Mesenchymal stem cell (in vitro differentiated cells and primary cell): Measurements from ENCODE around the gene EFNA5.

Source experiments
- DNase-seq: peaks from one replicate; pipeline ENCODE4 v3.0.0-alpha.2; 2013
- H2AFZ ChIP-seq: one replicate; pipeline ENCODE4 v1.6.1; 2013; ENCODE audit warnings: low read depth, mild to moderate bottlenecking, control low read depth, inconsistent platforms, low read length, moderate library complexity
- H2AK5ac ChIP-seq: 2 replicates; pipeline ENCODE4 v1.6.1; 2013; ENCODE audit warnings: low read length, moderate library complexity, mild to moderate bottlenecking, inconsistent platforms; ENCODE audit not compliant: severe bottlenecking
- H2BK120ac ChIP-seq: one replicate; pipeline ENCODE4 v1.6.1; 2013; ENCODE audit warnings: low read depth, mild to moderate bottlenecking, inconsistent platforms, low read length, moderate library complexity
- H2BK12ac ChIP-seq, 2 experiments: one replicate each; pipeline ENCODE4 v1.6.1; 2013; ENCODE audit warnings: inconsistent platforms in 2 of 2, low read length in 2 of 2, mild to moderate bottlenecking in 2 of 2, moderate library complexity in 2 of 2, control low read depth in 1 of 2
- H2BK15ac ChIP-seq: one replicate; pipeline ENCODE4 v1.6.1; 2013; ENCODE audit warnings: mild to moderate bottlenecking, low read depth, inconsistent platforms; ENCODE audit not compliant: poor library complexity, severe bottlenecking
- H2BK5ac ChIP-seq: 2 replicates; pipeline ENCODE4 v1.6.1; 2013; ENCODE audit warnings: low read depth, mild to moderate bottlenecking, low read length, control low read depth, inconsistent platforms; ENCODE audit not compliant: poor library complexity, severe bottlenecking
- H3K14ac ChIP-seq, 2 experiments: one replicate each; pipeline ENCODE4 v1.6.1; 2013; ENCODE audit warnings: inconsistent platforms in 2 of 2, low read length in 2 of 2, control low read depth in 1 of 2, mild to moderate bottlenecking in 1 of 2, moderate library complexity in 1 of 2
- H3K18ac ChIP-seq, 2 experiments: one replicate each; pipeline ENCODE4 v1.6.1; 2013; ENCODE audit warnings: inconsistent platforms in 2 of 2, low read length in 2 of 2, control low read depth in 1 of 2, low read depth in 1 of 2, mild to moderate bottlenecking in 1 of 2
- H3K23ac ChIP-seq, 2 experiments: one replicate each; pipeline ENCODE4 v1.6.1; 2013; ENCODE audit warnings: inconsistent platforms in 2 of 2, low read length in 2 of 2, mild to moderate bottlenecking in 2 of 2, moderate library complexity in 2 of 2, control low read depth in 1 of 2
- H3K27ac ChIP-seq: 2 replicates; pipeline ENCODE4 v1.5.1; 2013; ENCODE audit warnings: mild to moderate bottlenecking, moderate library complexity, low read length, control low read depth, inconsistent platforms; ENCODE audit not compliant: poor library complexity, severe bottlenecking
- H3K27me3 ChIP-seq, 2 experiments: 2 replicates each; pipeline versions ENCODE4 v1.6.1 to v1.7.0; 2013; ENCODE audit warnings: low read length in 2 of 2, mild to moderate bottlenecking in 2 of 2, moderate library complexity in 2 of 2, control low read depth in 1 of 2, inconsistent platforms in 1 of 2; ENCODE audit not compliant: control insufficient read depth in 1 of 2, insufficient read depth in 1 of 2
- H3K36me3 ChIP-seq, 2 experiments: 2 replicates each; pipeline versions ENCODE4 v1.6.1 to v1.7.0; 2013; ENCODE audit warnings: low read length in 2 of 2, control low read depth in 1 of 2, inconsistent platforms in 1 of 2, low read depth in 1 of 2, mild to moderate bottlenecking in 1 of 2; ENCODE audit not compliant: insufficient read depth in 2 of 2, control insufficient read depth in 1 of 2
- H3K4ac ChIP-seq, 2 experiments: one replicate each; pipeline ENCODE4 v1.6.1; 2013; ENCODE audit warnings: inconsistent platforms in 2 of 2, low read length in 2 of 2, mild to moderate bottlenecking in 2 of 2, moderate library complexity in 2 of 2, control low read depth in 1 of 2, low read depth in 1 of 2
- H3K4me1 ChIP-seq: 2 replicates; pipeline ENCODE4 v1.6.1; 2013; ENCODE audit warnings: low read depth, low read length, control low read depth; ENCODE audit not compliant: control insufficient read depth, insufficient read depth
- H3K4me2 ChIP-seq: 2 replicates; pipeline ENCODE4 v1.6.1; 2013; ENCODE audit warnings: low read length, mild to moderate bottlenecking, inconsistent platforms; ENCODE audit not compliant: poor library complexity, severe bottlenecking
- H3K4me3 ChIP-seq, 2 experiments: 2 replicates each; pipeline versions ENCODE4 v1.5.1 to v1.7.0; 2013; ENCODE audit warnings: low read length in 2 of 2, mild to moderate bottlenecking in 2 of 2, control low read depth in 1 of 2, low read depth in 1 of 2; ENCODE audit not compliant: insufficient read depth in 1 of 2
- H3K79me1 ChIP-seq: replicated peaks from 2 replicates; pipeline ENCODE4 v1.6.1; 2013; ENCODE audit warnings: mild to moderate bottlenecking, control low read depth, low read length, inconsistent platforms; ENCODE audit not compliant: poor library complexity, severe bottlenecking
- H3K9ac ChIP-seq: 2 replicates; pipeline ENCODE4 v1.7.0; 2013; ENCODE audit warnings: mild to moderate bottlenecking, low read length, moderate library complexity
- H3K9me3 ChIP-seq: 2 replicates; pipeline ENCODE4 v1.7.0; 2013; ENCODE audit warnings: mild to moderate bottlenecking, low read length; ENCODE audit not compliant: control insufficient read depth
- H4K8ac ChIP-seq: one replicate; pipeline ENCODE4 v1.6.1; 2013; ENCODE audit warnings: inconsistent platforms, mild to moderate bottlenecking, low read length, moderate library complexity
- H4K91ac ChIP-seq: one replicate; pipeline ENCODE4 v1.6.1; 2013; ENCODE audit warnings: mild to moderate bottlenecking, low read length, inconsistent platforms
- WGBS: methylation state at CpG from one replicate; pipeline ENCODE4 v1.1.7; 2013; ENCODE audit warnings: mixed read lengths; 5-methylcytosine and 5-hydroxymethylcytosine counted together

EFNA5 gene

GRCh38 chr5:107535849-107536248 lies 134.9 kb downstream of the EFNA5 start:
- Histone ChIP-seq H2BK12ac (no peak overlapping the region), H3K23ac (no peak overlapping the region), H2AFZ (no peak overlapping the region), H4K91ac (no peak overlapping the region), H3K9me3 (no peaks in the 10 kb centered on the region), H3K4me2 (no peak overlapping the region), H2BK120ac (no peak overlapping the region), H3K9ac (no peak overlapping the region), H3K18ac (peak overlapping the region in 1 of 2 experiments; percentile 11), H2AK5ac (no peak overlapping the region), H3K4ac (no peak overlapping the region), H2BK5ac (no peak overlapping the region), H3K27ac (no peak overlapping the region), H3K4me3 (no peak overlapping the region), H3K79me1 (peaks cover 10% of the 10 kb centered on the region), H4K8ac (no peak overlapping the region), H3K27me3 (no peaks in the 10 kb centered on the region), H3K36me3 (no peaks in the 10 kb centered on the region), H3K14ac (peak overlapping the region in 1 of 2 experiments; percentile 11), H3K4me1 (peaks cover 15% of the 10 kb centered on the region), H2BK15ac (no peak overlapping the region)
- DNase-seq, result no peak
- WGBS, result 88% methylated on average over 1 of the region's 1 CpG

- Histone ChIP-seq H2BK120ac (no peak overlapping the region), H4K8ac (no peak overlapping the region), H3K9ac (no peak overlapping the region), H3K4me1 (peaks cover 9% of the 10 kb centered on the region), H3K79me1 (peaks cover 14% of the 10 kb centered on the region), H2BK5ac (no peak overlapping the region), H3K4ac (no peak overlapping the region), H2AK5ac (peak overlapping the region; percentile 66), H4K91ac (no peak overlapping the region), H3K4me3 (no peak overlapping the region), H3K36me3 (no peaks in the 10 kb centered on the region), H3K9me3 (no peaks in the 10 kb centered on the region), H3K18ac (no peak overlapping the region), H3K14ac (no peak overlapping the region), H2AFZ (no peak overlapping the region), H3K27ac (no peak overlapping the region), H3K4me2 (no peak overlapping the region), H3K23ac (no peak overlapping the region), H2BK12ac (peak overlapping the region in 1 of 2 experiments; percentile 18), H3K27me3 (no peaks in the 10 kb centered on the region), H2BK15ac (no peak overlapping the region)
- WGBS, result 80% methylated on average over 1 of the region's 2 CpGs
- DNase-seq, result no peak
These were observed 136.5 kb downstream of the EFNA5 start for GRCh38 chr5:107533910-107534876.

GRCh38 chr5:107532916-107533315 lies 137.8 kb downstream of the EFNA5 start:
- Histone ChIP-seq H3K9ac (no peak overlapping the region), H4K91ac (no peak overlapping the region), H3K79me1 (peaks cover 12% of the 10 kb centered on the region), H3K18ac (no peak overlapping the region), H2AFZ (no peak overlapping the region), H3K36me3 (no peaks in the 10 kb centered on the region), H4K8ac (no peak overlapping the region), H3K4me3 (no peak overlapping the region), H2BK12ac (no peak overlapping the region), H3K23ac (no peak overlapping the region), H2BK15ac (no peak overlapping the region), H2BK5ac (no peak overlapping the region), H3K9me3 (no peaks in the 10 kb centered on the region), H3K4me1 (peaks cover 7% of the 10 kb centered on the region), H3K27me3 (no peaks in the 10 kb centered on the region), H3K4ac (no peak overlapping the region), H3K4me2 (no peak overlapping the region), H2AK5ac (peak overlapping the region; percentile 87), H3K27ac (peak overlapping the region; percentile 60), H2BK120ac (no peak overlapping the region), H3K14ac (no peak overlapping the region)
- DNase-seq, result no peak
- WGBS, result 98% methylated on average over 4 of the region's 7 CpGs

GRCh38 chr5:107532169-107532878 lies 138.4 kb downstream of the EFNA5 start:
- H2BK15ac ChIP-seq, result no peak overlapping the region
- peaks cover 7% of the 10 kb centered on the region for H3K4me1 ChIP-seq
- no peak overlapping the region for H4K91ac ChIP-seq
- no peak overlapping the region for H2BK12ac ChIP-seq
- peaks cover 14% of the 10 kb centered on the region for H3K79me1 ChIP-seq
- no peak overlapping the region for H3K4me2 ChIP-seq
- no peaks in the 10 kb centered on the region for H3K27me3 ChIP-seq
- H3K9me3 ChIP-seq, result no peaks in the 10 kb centered on the region
- no peak overlapping the region for H2BK120ac ChIP-seq
- no peaks in the 10 kb centered on the region for H3K36me3 ChIP-seq
- H3K14ac ChIP-seq, result no peak overlapping the region
- H3K23ac ChIP-seq, result no peak overlapping the region
- H3K9ac ChIP-seq, result no peak overlapping the region
- DNase-seq, result no peak
- no peak overlapping the region for H2BK5ac ChIP-seq
- no peak overlapping the region for H3K18ac ChIP-seq
- no peak overlapping the region for H3K4me3 ChIP-seq
- H2AK5ac ChIP-seq, result no peak overlapping the region
- H2AFZ ChIP-seq, result no peak overlapping the region
- WGBS, result 91% methylated on average over 10 of the region's 10 CpGs
- H3K4ac ChIP-seq, result no peak overlapping the region
- no peak overlapping the region for H4K8ac ChIP-seq
- H3K27ac ChIP-seq, result peak overlapping the region; percentile 71
